Neural progenitor cell (in vitro differentiated cells): ENCODE data around the gene DKK2. TPM values are rescaled to one million over a fixed set of nuclear protein-coding genes. Genes with fewer than 3 reads are reported as not detected.

ENCODE experiments used
- DNase-seq: peaks from one replicate; pipeline ENCODE4 v3.0.0-alpha.2; 2016; ENCODE audit warnings: low spot score
- H2AFZ ChIP-seq: fragments of 200-600 bp; sonication (generic); replicated peaks from 2 replicates; pipeline ENCODE4 v1.6.1; 2016; ENCODE audit warnings: antibody characterized with exemption
- H3F3A ChIP-seq: fragments of 200-600 bp; sonication (generic); 2 replicates; pipeline ENCODE4 v1.6.1; 2016; ENCODE audit warnings: antibody characterized with exemption, low read depth
- H3K27ac ChIP-seq: fragments of 200-600 bp; sonication (generic); 2 replicates; pipeline ENCODE4 v1.5.1; 2016; ENCODE audit warnings: mild to moderate bottlenecking
- H3K27me3 ChIP-seq: fragments of 200-600 bp; sonication (generic); 2 replicates; pipeline ENCODE4 v1.6.1; 2016; ENCODE audit warnings: mild to moderate bottlenecking, moderate library complexity
- H3K36me3 ChIP-seq: fragments of 200-600 bp; sonication (generic); 2 replicates; pipeline ENCODE4 v1.5.1; 2016
- H3K4me1 ChIP-seq: fragments of 200-600 bp; sonication (generic); 2 replicates; pipeline ENCODE4 v1.6.1; 2016; ENCODE audit warnings: mixed run types
- H3K4me2 ChIP-seq: fragments of 200-600 bp; sonication (generic); 2 replicates; pipeline ENCODE4 v1.6.1; 2016
- H3K4me3 ChIP-seq: fragments of 200-600 bp; sonication (generic); 2 replicates; pipeline ENCODE4 v1.5.1; 2016
- H3K79me2 ChIP-seq: fragments of 200-600 bp; sonication (generic); 2 replicates; pipeline ENCODE4 v1.6.1; 2016; ENCODE audit warnings: low read depth
- H3K9ac ChIP-seq: fragments of 200-600 bp; sonication (generic); 2 replicates; pipeline ENCODE4 v1.6.1; 2016
- H3K9me3 ChIP-seq: fragments of 200-600 bp; sonication (generic); 2 replicates; pipeline ENCODE4 v1.5.1; 2016; ENCODE audit warnings: low read depth
- H4K20me1 ChIP-seq: fragments of 200-600 bp; sonication (generic); 2 replicates; pipeline ENCODE4 v1.6.1; 2016; ENCODE audit warnings: low read depth
- H3K27ac Mint-ChIP-seq: 3 replicates; pipeline ENCODE4 v1.8.0; 2021; ENCODE audit warnings: mixed read lengths
- H3K27me3 Mint-ChIP-seq: 2 replicates; pipeline ENCODE4 v1.8.0; 2022; ENCODE audit warnings: low read depth, mild to moderate bottlenecking, inconsistent platforms, moderate library complexity, mixed read lengths; ENCODE audit not compliant: insufficient read depth
- H3K36me3 Mint-ChIP-seq: 3 replicates; pipeline ENCODE4 v1.8.0; 2021; ENCODE audit warnings: mixed read lengths
- H3K4me1 Mint-ChIP-seq: 3 replicates; pipeline ENCODE4 v1.8.0; 2021; ENCODE audit warnings: mixed read lengths
- H3K4me3 Mint-ChIP-seq: 3 replicates; pipeline ENCODE4 v1.8.0; 2021; ENCODE audit warnings: mild to moderate bottlenecking, moderate library complexity, mixed read lengths
- H3K9me3 Mint-ChIP-seq: 3 replicates; pipeline ENCODE4 v1.8.0; 2020; ENCODE audit warnings: mixed read lengths
- EZH2 ChIP-seq: fragments of 200-600 bp; sonication (generic); IDR thresholded peaks from 2 replicates; pipeline ENCODE4 v1.6.1; 2017; ENCODE audit warnings: antibody characterized with exemption, mild to moderate bottlenecking, moderate library complexity
- EZH2phosphoT487 ChIP-seq: fragments of 200-600 bp; sonication (generic); IDR thresholded peaks from 2 replicates; pipeline ENCODE4 v1.6.1; 2017; ENCODE audit warnings: antibody characterized with exemption
- total RNA-seq: library from RNA; depleted of rRNA; stranded (reverse); fragments of >200 nt; gene quantifications from 2 replicates; pipeline ENCODE4 v1.2.3, GENCODE V29; 2015; ENCODE audit warnings: low replicate concordance
- TF ChIP-seq, protein P1 (sequence below): fragments of 200-600 bp; sonication (generic); IDR thresholded peaks from 2 replicates; pipeline ENCODE4 v1.5.1; 2017; ENCODE audit warnings: antibody characterized with exemption, mild to moderate bottlenecking

Gene DKK2
- total RNA-seq, 1 donor from 2014 or later, result not detected

DNA sequence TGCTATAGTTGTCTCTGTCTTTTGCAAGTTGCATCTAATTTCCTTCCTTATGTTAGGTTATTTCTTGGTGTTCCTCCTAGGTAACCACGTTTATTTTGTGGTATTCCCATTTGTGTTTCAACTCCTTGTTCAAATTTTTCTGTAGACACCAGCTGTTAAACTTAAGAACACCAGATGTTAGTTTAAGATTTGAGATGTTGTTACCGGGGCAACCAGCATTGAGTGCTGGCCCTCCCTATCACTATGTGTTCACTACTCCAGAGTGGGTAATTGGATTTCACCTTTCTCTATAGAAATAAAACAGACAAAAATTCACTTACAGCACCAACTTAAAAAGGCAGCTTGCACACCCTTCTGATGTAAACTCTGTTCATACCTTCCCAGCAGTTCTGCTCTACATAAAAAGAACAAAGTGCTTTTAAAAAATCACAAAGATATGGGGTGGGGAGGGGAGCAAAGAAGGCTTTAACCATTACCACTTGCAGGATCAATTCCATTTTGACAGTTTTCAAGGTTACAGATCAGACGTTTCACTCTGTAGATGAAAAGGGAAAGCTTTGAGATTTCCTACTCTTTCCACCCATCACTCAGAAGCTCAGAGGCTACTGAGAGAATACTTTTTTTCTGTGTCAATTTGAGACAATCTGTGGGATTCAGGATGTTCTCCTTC, 82.9 kb downstream of the DKK2 start:
- Histone ChIP-seq H3K9ac (no peak overlapping the region), H3K4me2 (no peak overlapping the region)

DNA sequence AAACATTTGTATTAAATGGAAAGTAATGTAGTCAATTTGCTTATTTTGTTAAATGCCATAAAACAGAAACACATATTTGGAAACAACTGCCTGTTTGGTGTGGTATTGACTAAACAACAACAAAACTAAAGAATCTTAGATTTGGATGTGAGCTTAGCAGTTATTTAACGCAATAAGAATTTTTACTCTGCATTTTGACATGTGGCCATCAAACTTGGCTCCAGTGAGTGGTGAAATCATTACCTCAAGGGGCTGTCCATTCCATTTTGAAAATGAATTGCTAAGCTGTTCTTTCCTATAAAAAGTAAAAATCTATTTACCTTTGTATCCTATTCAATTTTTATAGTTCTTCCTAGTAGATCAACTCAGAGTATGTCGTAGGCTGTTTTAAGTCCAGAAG, 84.2 kb downstream of the DKK2 start:
- no peak for TF ChIP-seq EZH2
- no peak for TF ChIP-seq EZH2phosphoT487
- TF ChIP-seq, protein P1, sequence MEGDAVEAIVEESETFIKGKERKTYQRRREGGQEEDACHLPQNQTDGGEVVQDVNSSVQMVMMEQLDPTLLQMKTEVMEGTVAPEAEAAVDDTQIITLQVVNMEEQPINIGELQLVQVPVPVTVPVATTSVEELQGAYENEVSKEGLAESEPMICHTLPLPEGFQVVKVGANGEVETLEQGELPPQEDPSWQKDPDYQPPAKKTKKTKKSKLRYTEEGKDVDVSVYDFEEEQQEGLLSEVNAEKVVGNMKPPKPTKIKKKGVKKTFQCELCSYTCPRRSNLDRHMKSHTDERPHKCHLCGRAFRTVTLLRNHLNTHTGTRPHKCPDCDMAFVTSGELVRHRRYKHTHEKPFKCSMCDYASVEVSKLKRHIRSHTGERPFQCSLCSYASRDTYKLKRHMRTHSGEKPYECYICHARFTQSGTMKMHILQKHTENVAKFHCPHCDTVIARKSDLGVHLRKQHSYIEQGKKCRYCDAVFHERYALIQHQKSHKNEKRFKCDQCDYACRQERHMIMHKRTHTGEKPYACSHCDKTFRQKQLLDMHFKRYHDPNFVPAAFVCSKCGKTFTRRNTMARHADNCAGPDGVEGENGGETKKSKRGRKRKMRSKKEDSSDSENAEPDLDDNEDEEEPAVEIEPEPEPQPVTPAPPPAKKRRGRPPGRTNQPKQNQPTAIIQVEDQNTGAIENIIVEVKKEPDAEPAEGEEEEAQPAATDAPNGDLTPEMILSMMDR, result no peak
- no peak overlapping the region for H3K4me3 ChIP-seq
- Mint-ChIP-seq H3K9me3 (no peaks in the 10 kb centered on the region), H3K27ac (no peak overlapping the region), H3K4me3 (no peak overlapping the region), H3K36me3 (no peaks in the 10 kb centered on the region), H3K4me1 (peaks cover 11% of the 10 kb centered on the region), H3K27me3 (no peaks in the 10 kb centered on the region)
- no peak overlapping the region for H3K9ac ChIP-seq
- no peak overlapping the region for H2AFZ ChIP-seq
- no peaks in the 10 kb centered on the region for H3K79me2 ChIP-seq
- no peak overlapping the region for H3K4me2 ChIP-seq
- no peaks in the 10 kb centered on the region for H3K27me3 ChIP-seq
- no peak for DNase-seq
- H4K20me1 ChIP-seq, result no peaks in the 10 kb centered on the region
- no peaks in the 10 kb centered on the region for H3K9me3 ChIP-seq
- H3F3A ChIP-seq, result no peaks in the 10 kb centered on the region
- H3K36me3 ChIP-seq, result no peaks in the 10 kb centered on the region
- H3K4me1 ChIP-seq, result no peaks in the 10 kb centered on the region
- H3K27ac ChIP-seq, result no peak overlapping the region

More for the DNA sequence above, 82.9 kb downstream of the DKK2 start:
- Histone ChIP-seq H2AFZ (no peak overlapping the region), H3K4me3 (no peak overlapping the region), H3K36me3 (no peaks in the 10 kb centered on the region), H3K4me1 (no peaks in the 10 kb centered on the region), H3K27me3 (no peaks in the 10 kb centered on the region), H3F3A (no peaks in the 10 kb centered on the region), H3K27ac (no peak overlapping the region), H4K20me1 (no peaks in the 10 kb centered on the region), H3K79me2 (no peaks in the 10 kb centered on the region), H3K9me3 (no peaks in the 10 kb centered on the region)
- peak; percentile 8 for DNase-seq
- no peaks in the 10 kb centered on the region for H3K9me3 Mint-ChIP-seq
- no peak overlapping the region for H3K4me3 Mint-ChIP-seq
- no peaks in the 10 kb centered on the region for H3K27me3 Mint-ChIP-seq
- H3K4me1 Mint-ChIP-seq, result peaks cover 11% of the 10 kb centered on the region
- peak overlapping the region; percentile 17 for H3K27ac Mint-ChIP-seq
- TF ChIP-seq EZH2, result no peak
- TF ChIP-seq EZH2phosphoT487, result no peak
- TF ChIP-seq, protein P1, result no peak
- H3K36me3 Mint-ChIP-seq, result no peaks in the 10 kb centered on the region

- H3K4me2 ChIP-seq, result no peak overlapping the region
- H3K36me3 Mint-ChIP-seq, result no peaks in the 10 kb centered on the region
- H4K20me1 ChIP-seq, result no peaks in the 10 kb centered on the region
- TF ChIP-seq EZH2 (no peak), EZH2phosphoT487 (no peak)
- TF ChIP-seq, protein P1, result no peak
- no peak overlapping the region for H3K27ac Mint-ChIP-seq
- H3K4me3 ChIP-seq, result no peak overlapping the region
- no peaks in the 10 kb centered on the region for H3K79me2 ChIP-seq
- no peak overlapping the region for H3K9ac ChIP-seq
- H3K9me3 Mint-ChIP-seq, result no peaks in the 10 kb centered on the region
- H3K9me3 ChIP-seq, result no peaks in the 10 kb centered on the region
- H3K27me3 ChIP-seq, result no peaks in the 10 kb centered on the region
- no peak overlapping the region for H2AFZ ChIP-seq
- H3K4me3 Mint-ChIP-seq, result no peak overlapping the region
- no peaks in the 10 kb centered on the region for H3K27me3 Mint-ChIP-seq
- H3F3A ChIP-seq, result no peaks in the 10 kb centered on the region
- H3K27ac ChIP-seq, result no peak overlapping the region
- DNase-seq, result no peak
- no peaks in the 10 kb centered on the region for H3K36me3 ChIP-seq
- no peaks in the 10 kb centered on the region for H3K4me1 ChIP-seq
- H3K4me1 Mint-ChIP-seq, result no peaks in the 10 kb centered on the region
Observed at GRCh38 chr4:106941841-106942240, 94.3 kb downstream of the DKK2 start.
